ENCODE measurements around the gene TRAF4. TPM values are rescaled to one million over a fixed set of nuclear protein-coding genes. Genes with fewer than 3 reads are reported as not detected.
"Not testable (repeated sequence)": the region's sequence is repeated elsewhere in the genome, so short reads cannot be mapped to it uniquely, and the experiment has no call there.

The TRAF4 gene
- polyA plus RNA-seq, 3 donors: 133 to 163 (median 136) TPM

DNA sequence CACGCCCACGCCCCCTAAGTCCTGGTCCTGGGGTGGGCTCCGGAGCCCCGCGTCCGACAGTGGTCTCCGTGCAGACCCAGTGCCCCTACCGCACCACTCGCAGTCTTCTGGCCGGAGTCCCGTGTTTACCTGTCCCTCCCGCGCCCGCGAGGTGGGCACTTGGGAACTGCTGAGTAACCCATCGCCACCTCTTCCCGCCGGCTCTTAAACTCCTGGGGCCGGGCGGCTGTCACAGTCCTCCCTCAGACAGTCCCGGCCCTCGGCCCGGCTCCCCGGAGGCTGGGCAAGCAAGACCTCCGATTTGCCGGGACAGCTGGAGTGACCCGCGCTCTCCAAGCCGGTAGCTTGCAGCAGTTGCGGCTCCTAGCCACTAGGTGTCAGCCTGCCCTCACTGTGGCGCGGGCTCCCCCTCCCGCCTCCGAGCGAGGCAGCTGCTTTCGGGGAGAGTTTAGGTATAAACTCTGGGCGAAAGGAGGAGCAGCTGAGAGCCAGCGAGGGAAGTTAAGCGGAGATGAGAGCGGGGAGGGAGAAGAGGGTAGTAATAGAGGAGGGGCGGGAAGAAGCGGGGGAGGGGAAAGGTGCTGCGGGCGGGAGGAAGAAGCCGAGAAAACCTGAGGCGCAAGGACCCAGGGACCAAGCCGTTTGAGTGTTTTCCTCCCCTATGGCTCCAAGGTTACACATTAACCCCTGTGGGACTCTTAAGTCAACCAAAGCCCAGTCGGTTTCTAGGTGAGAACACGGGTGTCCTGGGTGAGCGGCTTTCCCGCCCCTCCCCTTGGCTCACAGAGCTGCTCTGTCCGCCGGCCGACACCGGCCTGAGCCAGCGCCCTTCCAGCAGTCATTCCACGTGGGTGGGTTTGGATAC lies 17.0 kb upstream of the TRAF4 start:
- peak; percentile 96 for DNase-seq

GRCh38 chr17:28728364-28729200 lies 15.2 kb upstream of the TRAF4 start, which contains the start of gene NEK8:
Gene NEK8, plus strand, starts transcription at chr17:28728788. Its CDS starts 26 bp downstream, at chr17:28728814.
- DNase-seq: peak; percentile 93

- no peak for DNase-seq
Measured at GRCh38 chr17:28729950-28730330, 13.9 kb upstream of the TRAF4 start.

DNA sequence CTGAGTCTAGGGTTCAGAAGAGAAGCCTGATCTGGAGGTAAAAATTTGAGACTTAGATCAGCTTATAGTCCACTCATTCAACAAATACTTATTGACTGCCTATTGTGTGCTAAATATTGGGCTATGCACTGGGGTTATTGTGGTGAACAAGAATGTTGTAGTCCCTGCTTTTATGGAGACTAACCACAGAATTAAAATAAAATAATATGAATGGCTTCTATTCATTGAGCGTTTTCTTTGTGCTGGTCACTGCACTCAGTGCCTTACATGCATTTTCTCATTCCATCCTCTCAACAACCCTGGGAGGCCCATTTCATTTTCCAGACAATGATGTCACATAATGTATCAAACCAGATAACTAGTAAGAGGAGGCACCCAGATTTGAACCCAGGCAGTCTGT lies 10.5 kb upstream of the TRAF4 start:
- no peak for DNase-seq

DNA sequence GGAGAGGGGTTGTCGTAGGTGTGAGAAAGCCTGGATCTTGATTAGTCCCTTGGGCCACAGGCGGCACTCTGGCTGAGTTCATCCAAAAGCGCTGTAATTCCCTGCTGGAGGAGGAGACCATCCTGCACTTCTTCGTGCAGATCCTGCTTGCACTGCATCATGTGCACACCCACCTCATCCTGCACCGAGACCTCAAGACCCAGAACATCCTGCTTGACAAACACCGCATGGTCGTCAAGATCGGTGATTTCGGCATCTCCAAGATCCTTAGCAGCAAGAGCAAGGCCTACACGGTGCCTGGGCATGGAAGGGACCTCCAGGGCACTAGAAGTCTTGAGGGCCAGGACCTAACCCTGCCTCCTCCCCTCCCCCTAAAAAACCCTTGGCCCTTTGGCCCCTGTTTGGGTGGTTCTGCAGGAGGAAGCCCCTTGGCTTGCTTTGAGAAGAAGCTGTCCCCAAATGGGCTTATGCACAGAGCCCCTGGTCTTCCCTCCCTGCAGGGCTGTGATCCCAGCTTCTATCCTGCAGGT lies 9.0 kb upstream of the TRAF4 start:
- no peak for DNase-seq

- DNase-seq: no peak
Measured at GRCh38 chr17:28735242-28735722, 8.5 kb upstream of the TRAF4 start.

DNA sequence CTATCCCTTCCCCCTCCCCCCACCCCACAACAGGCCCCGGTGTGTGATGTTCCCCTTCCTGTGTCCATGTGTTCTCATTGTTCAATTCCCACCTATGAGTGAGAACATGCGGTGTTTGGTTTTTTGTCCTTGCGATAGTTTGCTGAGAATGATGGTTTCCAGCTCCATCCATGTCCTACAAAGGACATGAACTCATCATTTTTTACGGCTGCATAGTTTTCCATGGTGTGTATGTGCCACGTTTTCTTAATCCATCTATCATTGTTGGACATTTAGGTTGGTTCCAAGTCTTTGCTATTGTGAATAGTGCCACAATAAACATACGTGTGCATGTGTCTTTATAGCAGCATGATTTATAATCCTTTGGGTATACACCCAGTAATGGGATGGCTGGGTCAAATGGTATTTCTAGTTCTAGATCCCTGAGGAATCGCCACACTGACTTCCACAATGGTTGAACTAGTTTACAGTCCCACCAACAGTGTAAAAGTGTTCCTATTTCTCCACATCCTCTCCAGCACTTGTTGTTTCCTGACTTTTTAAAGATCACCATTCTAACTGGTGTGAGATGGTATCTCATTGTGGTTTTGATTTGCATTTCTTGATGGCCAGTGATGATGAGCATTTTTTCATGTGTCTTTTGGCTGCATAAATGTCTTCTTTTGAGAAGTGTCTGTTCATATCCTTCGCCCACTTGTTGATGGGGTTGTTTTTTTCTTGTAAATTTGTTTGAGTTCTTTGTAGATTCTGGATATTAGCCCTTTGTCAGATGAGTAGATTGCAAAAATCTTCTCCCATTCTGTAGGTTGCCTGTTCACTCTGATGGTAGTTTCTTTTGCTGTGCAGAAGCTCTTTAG lies 7.7 kb upstream of the TRAF4 start:
- not testable (repeated sequence) for DNase-seq

DNA sequence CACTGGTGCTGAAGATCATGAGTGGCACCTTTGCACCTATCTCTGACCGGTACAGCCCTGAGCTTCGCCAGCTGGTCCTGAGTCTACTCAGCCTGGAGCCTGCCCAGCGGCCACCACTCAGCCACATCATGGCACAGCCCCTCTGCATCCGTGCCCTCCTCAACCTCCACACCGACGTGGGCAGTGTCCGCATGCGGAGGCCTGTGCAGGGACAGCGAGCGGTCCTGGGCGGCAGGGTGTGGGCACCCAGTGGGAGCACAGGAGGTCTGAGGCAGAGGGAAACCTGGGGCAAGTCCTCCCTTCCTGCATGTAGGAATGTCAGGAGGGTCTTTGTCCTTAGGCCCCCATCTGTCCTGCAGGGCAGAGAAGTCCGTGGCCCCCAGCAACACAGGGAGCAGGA lies 6.5 kb upstream of the TRAF4 start:
- DNase-seq: no peak

GRCh38 chr17:28737770-28738679 lies 5.8 kb upstream of the TRAF4 start:
- peak; percentile 29 for DNase-seq

DNA sequence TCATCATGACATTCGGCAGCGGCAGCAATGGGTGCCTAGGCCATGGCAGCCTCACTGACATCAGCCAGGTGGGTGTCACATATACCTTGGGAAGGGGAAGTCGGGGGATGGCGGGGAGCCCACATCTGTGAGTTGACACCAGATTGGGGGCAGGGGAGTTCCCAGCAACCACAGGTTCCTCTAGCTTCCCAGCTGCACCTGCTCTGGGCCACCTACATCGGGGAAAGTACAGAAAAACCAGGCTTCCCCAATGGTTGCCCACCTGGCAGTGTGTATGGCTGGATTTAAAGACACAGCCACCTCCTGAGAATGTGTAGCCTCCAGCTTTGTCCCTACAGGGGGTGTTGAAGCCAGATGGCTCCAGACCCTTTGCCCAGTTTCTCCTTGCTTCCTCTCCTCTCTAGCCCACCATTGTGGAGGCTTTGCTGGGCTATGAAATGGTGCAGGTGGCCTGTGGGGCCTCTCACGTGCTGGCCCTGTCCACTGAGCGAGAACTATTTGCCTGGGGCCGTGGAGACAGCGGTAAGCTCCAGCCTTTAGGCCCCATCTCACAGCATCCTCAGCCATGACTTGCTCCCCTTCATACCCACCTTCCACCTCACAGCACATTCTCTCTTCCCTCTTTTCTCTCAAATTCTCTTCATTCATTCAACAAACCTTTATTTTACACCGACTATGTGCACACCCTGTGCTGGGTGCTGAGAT lies 5.0 kb upstream of the TRAF4 start:
- no peak for DNase-seq

DNA sequence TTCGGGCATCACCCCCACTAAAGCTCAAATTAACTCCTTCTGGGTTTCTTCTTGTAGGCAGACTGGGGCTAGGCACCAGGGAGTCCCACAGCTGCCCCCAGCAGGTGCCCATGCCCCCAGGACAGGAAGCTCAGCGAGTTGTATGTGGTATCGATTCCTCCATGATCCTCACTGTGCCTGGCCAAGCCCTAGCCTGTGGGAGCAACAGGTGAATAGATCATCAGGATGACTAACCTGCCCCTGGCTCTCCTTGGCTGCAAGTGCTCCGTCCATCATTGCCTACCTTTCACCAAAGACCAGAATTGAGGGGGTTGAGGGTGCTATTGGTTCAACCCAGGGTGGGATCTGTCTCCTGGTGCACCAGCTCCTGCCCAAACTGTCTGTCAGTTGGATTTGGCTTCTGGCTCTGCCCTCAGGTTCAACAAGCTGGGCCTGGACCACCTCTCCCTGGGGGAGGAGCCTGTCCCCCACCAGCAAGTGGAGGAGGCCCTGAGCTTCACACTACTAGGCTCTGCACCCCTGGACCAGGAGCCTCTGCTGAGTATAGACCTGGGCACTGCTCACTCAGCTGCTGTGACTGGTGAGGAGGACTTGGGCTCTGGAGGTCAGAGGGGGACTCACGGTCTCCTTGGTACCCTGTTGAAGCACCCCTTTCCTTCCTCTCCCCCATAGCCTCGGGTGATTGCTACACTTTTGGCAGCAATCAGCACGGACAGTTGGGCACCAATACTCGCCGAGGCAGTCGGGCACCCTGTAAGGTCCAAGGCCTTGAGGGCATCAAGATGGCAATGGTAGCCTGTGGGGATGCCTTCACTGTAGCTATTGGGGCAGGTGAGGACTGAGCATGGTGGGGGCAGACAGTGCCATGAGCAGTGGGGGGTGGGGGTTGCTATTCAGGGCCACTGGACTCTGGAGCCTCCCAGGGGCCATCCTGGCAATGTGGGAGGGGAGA lies 3.1 kb upstream of the TRAF4 start:
- no peak for DNase-seq

- no peak for DNase-seq
Measured at GRCh38 chr17:28741358-28742349, 2.2 kb upstream of the TRAF4 start.

GRCh38 chr17:28744104-28744971 lies 527 bp downstream of the TRAF4 start:
- peak; percentile 54 for DNase-seq

DNA sequence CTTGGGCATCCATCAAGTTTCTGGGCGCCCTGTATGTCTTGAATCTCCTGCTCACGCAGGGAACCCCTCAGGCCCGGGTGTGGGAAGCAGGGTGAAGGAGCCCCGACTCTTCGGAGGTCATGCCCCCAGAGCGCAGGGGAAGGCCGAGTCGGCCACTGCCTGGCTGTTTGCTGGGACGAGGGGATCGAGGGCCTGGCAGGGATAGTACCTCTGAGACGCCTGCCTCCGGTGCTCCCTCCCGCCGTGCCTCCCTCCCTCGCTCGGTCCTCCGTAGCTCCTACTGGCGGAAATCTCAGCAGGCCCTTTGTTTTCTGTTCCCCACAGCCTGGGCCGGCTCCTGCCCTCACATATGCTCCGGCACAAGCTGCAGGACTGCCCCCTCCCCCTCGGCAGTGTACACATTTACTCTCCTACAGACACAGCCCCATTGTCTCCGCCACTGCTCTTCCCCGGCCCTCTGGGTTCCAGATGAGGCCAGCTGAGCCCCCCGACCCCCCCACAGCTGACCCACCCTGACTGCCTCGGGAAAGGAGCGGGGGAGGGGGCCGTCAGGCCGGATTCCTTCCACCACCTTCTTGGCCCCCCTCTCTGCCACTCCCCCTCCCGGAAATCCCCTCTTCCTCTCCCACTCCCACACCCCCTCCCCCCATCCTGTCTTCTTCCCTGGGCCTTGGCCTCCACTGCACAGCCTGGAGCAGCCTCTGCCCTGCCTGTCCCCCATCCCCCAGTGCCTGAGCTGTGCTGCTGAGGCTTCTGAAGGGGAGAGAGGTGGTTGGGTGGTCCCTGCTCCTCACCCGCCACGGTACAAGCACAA lies 1.4 kb downstream of the TRAF4 start:
- DNase-seq: peak; percentile 82

DNA sequence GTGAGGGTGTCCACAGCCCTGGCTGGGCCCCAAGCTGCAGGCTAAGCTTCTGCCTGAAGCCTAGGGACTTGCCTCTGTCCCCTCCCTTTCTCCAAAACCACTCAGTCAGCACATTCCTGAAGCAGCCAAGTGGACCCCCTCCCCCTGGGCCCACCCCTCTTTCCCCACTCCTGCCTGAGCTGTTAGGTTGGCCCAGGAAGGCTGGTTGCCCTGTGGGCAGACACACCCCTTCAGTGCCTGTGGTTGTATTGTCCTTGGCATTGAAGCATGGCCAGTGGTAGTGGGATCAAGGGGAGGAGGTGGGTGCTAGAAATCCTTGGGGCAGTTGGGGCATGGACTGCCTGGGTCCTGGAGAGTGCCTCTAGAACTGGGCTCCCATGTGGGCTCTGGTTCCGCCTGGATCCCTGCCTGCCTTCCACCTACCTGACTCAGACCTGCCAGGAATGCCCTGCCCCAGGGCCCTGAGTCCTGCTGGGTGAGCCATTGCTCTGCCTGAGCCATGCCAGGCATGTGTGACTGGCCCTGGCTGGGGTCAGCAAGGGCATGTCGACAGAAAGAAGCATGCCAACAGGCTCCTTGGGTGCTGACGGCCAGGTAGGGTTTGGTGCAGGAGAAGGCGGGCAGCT lies 2.1 kb downstream of the TRAF4 start:
- DNase-seq: peak; percentile 84

All from renal pelvis (tissue), 4 donors.